ENCODE measurements around the gene CCDC32.

DNA sequence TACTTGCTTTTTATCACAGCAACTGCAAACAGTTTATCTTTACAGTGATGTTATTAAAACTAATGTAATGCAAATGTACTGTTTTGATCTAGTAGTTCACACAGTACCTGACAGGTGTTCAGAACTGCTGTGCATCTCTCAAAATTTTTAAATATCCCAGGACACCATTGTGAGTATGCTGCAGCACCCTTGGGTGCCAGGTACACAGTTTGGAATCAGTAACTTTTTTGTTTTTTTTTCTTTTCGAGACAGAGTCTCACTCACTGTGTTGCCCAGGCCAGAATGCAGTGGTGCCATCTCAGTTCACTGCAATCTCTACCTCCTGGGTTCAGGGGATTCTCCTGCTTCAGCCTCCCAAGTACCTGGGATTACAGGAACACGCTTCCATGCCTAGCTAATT, 32.2 kb upstream of the CCDC32 start:
- TF ChIP-seq, protein P1, sequence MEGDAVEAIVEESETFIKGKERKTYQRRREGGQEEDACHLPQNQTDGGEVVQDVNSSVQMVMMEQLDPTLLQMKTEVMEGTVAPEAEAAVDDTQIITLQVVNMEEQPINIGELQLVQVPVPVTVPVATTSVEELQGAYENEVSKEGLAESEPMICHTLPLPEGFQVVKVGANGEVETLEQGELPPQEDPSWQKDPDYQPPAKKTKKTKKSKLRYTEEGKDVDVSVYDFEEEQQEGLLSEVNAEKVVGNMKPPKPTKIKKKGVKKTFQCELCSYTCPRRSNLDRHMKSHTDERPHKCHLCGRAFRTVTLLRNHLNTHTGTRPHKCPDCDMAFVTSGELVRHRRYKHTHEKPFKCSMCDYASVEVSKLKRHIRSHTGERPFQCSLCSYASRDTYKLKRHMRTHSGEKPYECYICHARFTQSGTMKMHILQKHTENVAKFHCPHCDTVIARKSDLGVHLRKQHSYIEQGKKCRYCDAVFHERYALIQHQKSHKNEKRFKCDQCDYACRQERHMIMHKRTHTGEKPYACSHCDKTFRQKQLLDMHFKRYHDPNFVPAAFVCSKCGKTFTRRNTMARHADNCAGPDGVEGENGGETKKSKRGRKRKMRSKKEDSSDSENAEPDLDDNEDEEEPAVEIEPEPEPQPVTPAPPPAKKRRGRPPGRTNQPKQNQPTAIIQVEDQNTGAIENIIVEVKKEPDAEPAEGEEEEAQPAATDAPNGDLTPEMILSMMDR (conservative IDR thresholded peaks at IDR 0.05 in 1 of 2, IDR thresholded peaks at IDR 0.05 in 1 of 2; ENCODE audit: low read depth in 1 of 2, low read length in 2 of 2): no peak
- no peak for TF ChIP-seq EZH2 (IDR thresholded peaks at IDR 0.05; ENCODE audit: low read length, missing control alignments)
